ENCODE data around the gene OGA.
"Not testable (repeated sequence)": the region's sequence is repeated elsewhere in the genome, so short reads cannot be mapped to it uniquely, and the experiment has no call there.

The OGA gene

DNA sequence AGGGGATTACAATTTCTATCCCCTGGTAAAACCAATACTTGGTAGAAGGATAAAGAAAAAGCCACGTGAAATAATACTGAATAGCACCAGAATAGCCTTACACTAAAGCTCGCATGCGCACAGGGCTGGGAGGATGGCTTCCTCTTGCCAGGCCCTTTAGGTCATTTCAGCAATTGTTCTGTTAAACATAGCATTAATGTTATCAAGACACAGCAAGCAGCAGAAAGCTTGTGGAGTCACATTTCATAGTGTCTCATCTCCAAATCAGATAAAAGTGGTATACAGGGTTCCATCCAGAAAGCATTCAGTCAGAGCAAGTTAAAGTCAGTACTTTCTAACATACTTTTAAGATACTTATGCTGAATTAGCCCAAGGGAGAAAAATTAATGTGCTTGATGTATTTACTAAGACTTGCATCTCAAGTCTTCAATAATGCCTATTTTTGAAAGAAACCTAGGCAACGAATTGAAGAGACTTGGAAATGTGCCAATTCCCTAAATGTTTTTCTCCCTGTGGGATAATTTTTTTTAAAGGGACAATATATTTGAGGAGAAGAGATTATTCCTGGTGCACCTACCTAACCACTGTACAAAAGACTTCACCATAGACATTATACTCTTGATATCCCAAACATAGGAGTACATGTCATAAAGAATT lies 20.7 kb downstream of the OGA start:
- DNase-seq, result no peak

DNA sequence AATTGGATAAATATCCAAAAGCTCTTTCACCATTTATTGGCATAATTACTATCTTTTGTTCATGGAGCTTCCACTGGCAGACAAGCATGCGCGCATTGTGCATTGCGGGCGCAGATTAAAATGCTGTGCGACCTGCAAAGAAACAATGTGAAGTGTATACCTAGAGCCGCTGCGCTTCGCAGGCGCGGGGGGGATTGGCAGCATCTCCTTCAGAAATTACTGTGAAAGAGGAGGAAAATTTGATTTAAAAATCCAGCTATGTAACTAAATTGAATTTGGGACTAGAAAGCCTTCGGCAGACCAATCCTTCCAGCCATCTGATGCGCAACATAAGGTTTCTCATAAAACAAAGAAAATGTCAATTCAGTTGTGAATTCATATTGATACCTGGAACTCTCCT lies 24.7 kb downstream of the OGA start:
- no peak for DNase-seq

DNA sequence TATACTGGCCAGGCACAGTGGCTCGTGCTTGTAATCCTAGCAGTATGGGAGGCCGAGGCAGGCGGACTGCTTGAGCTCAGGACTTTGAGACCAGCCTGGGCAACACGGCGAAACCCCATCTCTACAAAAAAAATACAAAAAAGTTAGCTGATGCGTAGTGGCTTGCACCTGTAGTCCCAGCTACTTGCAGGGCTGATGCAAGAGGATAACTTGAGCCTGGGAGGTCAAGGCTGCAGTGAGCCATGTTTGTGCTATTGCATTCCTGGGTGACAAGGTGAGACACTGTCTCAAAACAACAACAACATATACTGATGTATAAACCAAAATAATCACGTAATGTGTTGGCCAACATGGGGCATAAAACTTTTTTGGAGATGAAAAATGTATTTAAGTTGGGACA lies 28.6 kb downstream of the OGA start:
- no peak for DNase-seq

DNA sequence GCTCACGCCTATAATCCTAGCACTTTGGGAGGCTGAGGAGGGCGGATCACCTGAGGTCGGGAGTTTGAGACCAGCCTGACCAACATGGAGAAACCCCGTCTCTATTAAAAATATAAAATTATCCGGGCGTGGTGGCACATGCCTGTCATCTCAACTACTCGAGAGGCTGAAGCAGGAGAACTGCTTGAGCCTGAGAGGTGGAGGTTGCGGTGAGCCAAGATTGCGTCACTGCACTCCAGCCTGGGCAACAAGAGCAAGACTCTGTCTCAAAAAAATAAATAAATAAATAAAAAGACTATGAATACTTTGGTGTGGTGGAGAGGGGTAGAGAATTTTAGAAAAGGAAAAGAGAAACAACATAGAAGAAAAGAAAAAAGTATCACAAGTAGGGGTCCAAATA lies 29.0 kb downstream of the OGA start:
- not testable (repeated sequence) for DNase-seq

DNA sequence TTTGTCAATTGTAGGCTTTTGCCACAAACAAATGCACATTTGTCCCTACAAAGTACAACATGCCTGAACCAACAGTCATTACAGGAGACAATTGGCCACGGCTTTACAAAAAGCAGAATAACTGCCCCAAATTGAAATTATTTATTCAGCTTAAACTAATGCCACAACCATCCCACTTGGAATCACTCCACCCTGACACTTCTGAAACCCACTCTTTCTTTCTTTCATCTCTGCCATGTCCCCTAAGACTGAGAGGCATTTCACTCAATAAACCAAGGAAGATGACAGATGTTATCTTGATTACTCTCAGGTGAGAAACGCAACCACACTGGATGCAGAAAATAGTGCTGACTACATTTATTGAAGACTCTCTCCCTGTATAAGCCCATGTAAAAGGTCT lies 32.4 kb downstream of the OGA start:
- no peak for DNase-seq

DNA sequence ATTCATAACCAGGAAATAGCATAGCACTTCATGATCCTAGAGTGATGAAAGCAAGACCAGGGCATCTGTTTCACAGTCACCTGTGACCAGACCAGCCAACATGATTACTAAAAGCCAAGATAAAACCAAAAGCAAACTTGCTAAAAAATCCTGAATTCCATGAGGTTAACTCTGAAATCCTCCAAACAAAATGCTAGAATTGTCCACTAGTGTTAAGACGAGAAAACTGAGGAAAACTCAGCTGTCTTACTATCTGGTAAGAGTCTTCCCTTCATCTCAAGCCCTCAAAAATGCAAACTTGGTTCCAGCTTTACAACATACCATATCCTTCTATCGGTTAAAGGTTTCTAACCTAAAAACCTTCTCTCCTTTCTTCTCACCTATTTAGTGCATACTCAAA lies 33.7 kb downstream of the OGA start:
- DNase-seq, result no peak

DNA sequence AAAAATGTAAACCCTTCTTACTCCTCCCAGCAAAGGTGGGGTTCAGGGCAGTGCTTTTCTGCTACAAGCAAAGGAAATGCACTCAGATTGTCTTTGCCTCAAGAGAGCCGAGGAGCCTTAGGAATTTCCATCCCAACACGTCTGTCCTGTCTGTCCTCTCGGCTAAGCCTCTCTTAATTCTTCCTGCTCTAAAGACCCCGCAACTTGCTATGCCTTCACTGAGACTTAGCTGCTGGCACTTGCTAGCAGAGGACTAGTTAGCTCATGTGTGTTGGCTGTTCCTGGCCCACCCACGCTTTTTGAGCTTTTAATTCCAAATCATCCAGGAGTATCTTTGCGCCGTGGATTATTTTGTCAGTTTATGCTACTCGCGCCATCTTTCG lies 34.5 kb downstream of the OGA start:
- no peak for DNase-seq

DNA sequence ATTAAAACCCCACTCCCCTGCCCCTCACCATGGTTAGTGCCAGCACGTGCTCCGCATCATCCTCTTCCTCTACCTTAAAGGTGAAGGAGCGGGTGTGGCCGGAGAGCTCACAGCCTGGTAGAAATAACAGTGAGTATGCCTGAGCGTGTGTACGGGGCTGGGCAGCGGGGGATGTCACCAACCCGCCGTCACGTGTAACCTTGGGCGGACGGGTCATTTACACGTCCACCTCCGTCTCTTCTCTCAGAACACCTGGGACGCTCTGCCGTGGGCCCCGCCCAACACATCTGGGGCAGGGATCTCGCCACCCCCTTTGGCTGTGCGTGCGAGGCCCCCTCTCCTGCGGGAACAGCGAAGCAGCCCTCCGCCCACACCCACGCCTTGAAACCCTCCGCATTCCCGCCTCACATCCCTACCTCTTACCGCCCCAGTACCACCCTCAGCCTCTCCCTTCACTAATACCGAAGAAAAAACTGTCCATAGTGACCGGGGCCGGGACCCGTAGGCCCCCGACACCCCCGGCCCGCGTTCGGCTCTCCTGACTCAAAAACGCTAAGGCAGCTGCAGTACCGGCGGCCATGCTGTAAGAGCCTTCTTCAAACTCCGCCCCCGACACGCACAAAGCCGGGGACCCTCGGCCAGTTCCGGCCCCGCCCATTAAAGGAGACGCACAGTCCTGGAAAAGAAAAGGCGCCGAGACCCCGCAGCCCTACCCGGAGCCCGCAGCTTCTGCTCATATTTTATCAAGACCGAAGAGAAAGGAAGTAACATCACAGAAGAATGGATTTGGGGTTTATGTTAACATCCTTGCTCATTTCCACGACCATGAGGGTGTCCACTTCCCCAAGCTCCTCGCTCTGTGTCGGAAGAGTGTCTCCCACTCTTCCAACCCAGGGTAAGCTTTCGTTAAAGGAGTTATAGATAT lies 35.2 kb downstream of the OGA start, which contains the start of gene NPM3:
Gene NPM3 (minus strand): TSS at position 636 of the 925 bp plus-strand sequence. CDS start 56 bp downstream, at position 580.
- peak in 12 of 14 donors; percentile 11 to 75 (median 45) for DNase-seq

DNA sequence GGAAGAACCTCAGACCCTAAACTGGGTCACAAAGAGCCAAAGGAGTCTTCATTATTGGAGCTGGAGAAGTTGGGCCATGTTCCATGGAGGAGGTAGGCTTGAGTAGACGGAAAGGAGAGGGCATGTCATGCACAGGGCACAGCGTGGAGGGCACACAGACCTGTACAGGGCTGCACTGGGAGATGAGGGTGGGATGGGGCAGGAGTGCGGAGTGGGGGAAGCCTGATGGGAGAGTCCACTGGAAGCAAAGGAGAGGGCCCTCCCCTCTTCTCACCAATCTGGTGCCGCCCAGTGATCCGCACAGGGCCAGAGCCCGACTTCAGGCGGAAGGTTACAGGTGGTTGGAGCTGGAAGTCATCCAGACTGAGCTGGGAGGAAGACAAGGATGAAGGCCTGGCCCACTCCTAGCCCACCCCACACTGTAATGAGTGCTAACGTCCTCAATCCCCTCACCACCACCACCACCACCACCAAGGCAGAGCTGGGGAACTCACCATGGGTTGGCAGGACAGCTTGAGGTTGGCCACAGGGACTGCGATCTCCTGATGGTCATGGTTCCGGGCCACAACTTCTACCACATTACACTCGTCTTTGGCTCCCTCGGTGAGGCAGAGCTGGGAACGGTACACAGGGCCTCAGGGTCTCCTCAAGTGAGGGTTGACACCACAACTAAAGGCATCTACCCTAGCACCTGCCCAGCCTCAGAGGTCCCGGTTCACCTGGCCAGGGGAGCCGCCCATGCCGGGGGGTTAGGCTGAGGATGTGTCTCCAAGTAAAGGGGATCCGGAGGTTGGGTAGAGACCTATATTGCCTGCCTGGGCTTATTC lies 36.0 kb downstream of the OGA start:
- no peak for DNase-seq

DNA sequence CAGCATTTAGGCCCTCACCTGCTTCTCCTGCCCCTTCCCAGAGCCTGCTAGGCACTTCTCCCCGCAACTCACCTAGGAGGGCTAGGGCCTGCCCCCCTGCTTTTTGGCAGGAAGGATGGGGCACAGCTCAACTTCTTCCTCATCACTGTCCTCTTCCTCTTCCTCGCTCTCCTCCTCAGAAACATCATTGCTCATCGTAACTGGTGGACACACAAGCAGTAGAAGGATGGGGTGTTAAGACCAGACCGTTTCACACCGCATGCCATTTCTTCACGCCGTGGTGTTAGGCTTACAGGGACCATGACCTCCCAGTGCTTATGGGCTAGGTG lies 36.6 kb downstream of the OGA start:
- DNase-seq, result no peak

DNA sequence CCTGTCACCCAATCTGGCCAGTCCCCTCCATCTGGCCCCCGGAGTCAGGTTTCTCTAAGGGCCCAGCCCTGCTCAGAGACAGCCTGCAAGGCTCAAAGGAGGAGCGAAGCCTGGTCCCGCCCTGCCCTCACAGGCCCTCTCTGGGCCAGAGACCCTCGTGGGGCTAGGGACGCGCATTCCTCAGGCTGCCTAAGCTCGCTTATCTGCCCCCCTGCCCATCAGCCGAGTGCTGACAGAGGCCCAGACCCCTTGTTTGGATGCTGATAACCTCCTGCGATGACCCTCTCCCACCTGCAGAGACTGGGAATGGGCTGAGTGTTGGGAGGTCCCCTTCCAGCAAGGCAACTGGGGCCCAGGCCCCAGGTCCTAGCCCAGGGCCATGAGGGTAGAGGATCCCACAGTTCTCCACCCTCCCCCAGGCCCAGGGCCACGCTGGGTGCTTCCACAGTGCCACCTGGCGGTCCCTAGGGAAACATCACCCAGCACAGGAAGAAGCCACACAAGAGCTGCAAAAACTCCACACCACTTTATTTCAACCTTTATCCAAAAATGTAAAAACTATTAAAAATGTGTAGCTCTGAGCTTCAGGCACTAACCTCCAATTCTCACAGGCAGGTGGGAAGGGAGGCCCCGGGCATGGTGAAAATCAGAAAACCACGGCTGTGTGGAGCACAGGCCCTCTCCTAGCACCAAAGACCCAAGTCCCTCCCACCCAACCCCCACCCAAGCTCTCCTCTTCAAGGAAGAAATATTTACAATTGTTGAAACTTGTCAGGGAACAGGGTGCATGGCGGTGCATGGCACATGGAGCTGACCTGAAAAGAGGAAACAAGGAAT lies 37.2 kb downstream of the OGA start:
- peak in 10 of 14 donors; percentile 6 to 63 (median 14) for DNase-seq

DNA sequence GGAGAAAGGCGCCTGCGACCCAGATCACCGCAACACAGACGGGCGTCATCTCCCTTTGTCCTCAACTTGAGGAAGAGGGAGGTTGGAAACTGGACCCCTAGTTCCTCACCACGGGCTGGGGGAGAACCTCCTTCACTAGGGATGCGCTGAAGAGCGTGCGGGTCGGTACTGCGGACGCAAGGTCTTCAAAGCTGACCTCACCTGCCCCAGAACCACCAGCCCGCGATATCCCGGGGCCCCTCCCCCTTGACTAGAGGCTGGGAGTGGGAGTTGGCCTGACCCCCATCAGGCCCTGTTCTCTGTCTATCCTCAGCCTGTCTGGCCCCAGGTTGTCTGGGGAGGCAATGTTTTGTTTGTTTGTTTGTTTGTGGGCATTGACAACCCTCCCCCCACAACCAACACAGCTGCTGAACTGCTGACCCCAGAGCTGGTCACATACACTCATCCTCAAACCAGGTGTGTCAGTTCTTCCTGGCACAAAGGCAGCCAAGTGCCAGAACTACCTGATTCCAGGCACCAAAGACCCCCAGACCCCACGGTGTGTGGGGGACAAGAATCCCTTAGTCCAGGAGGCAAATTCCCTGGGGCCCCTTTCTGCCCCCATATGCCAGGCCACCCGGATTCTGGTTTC lies 37.9 kb downstream of the OGA start:
- DNase-seq, result no peak

DNA sequence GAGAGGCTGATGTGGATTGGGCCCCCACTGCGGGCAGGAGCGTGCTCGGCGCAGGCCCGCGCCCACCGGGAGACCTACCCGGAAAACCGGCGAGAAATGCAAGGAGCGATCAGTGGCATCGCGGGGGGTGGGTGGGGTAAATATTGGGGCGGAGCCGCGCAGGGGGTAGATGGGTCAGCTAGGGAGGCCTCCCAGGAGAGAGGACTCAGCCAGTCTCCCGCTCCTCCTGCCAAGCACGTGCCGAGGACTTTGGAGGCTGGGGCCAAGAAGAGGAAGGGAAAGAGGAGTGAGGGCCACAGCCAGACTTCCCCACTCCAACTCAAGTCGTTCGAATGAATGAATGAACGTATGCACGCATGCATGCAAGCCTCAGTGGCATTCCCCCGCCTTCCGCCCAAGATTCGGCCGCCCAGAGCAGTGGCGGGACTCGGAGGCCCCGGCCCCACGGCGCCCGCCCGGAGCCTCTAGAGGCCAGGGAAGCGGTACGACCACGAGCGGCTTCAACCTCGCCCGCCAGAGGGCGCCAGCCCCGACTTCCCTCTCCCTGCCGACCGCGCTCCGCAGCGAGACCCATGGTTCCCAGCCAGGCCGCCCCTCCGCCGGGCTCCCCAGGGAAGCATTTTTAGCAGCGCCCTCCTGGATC lies 38.6 kb downstream of the OGA start:
- peak in 9 of 14 donors; percentile 19 to 75 (median 37) for DNase-seq

DNA sequence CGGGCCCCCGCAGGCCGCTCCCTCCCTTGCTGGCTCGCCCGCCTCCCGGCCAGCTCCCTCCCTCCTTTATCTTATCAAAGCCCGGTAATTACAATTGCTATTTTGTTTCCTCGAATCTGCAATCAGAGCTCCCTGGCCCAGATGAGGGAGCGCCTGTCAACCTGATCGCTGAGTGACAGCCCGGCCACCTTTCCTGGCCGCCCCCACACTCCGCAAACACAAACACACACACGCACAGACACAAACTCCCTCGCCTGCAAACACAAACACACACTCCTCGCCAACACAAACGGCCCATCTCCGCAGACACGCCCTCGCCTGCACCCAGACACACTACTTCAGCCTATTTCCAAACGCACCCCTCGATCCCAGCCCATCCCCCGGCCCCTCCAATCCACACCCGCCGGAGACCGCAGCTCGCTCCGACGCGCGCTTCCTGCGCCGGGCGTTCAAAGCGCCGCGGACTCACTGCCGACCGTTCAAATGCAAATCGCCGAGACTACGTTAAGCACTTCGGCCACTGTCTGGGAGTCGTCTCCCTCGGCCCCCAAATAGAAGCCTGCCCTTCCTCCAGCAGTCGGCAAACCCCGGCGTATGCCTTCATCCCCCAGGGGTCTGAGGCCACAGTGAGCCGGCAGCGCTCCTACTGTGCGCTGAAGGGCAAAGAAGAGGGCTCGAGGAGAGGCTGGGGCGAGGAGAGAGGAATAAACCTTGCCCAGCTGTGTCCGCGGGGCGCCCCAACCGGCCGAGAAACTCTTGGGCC lies 39.3 kb downstream of the OGA start:
- no peak for DNase-seq

DNA sequence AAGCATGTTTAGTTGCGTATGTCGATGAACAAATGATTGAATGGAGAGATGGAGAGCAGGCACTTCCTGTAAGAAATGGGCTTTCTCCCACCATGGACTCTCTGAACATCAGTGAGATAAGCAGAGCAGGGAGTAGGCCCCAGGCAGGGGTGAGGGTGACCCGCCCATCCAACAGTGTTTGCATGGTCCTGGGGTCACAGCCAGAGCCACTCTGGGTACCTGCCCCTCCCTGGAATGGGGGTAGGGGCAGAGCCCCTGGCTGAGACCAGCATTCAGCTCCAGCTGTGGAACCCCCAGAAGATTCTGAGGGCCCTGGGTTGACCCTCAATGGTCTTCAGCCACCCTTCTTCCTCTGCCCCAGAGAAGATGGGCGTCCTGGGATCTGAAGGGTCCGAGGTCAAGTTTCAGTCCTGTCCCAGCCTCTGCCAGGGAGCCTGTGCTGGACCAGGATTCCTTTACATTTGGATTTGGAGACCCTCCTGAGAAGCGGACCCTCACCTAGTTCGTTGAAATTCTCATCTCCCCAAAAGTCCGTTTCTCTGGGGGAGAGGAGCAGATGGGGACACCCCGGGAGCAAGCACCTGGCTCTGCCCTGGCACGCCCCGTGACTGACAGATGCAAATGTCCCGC lies 40.0 kb downstream of the OGA start:
- DNase-seq, result no peak

DNA sequence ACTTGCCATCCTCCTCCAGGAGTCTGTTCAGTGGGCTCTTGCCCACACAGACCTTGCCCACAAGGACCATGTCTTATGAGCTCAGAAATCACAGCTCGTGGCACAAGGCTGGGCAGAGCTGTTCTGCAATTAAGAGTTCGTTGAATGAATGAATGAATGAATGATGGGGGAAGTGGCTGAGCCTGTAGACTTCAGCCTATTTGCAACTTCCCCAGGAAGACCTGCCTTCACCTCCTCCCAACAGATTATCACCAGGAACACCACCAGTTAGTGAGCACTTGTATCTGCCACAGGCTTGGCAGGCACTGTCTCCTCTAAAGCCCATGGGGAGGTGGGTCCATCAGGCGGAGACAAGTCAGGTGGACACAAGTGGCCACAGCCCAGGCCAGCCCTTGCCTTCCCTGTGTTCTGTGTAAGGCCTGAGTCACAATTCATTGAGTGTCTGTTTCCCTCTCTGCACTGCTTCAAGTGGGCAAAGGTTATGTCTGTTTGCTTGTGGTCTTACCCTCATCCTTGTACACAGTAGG lies 40.6 kb downstream of the OGA start:
- no peak for DNase-seq

DNA sequence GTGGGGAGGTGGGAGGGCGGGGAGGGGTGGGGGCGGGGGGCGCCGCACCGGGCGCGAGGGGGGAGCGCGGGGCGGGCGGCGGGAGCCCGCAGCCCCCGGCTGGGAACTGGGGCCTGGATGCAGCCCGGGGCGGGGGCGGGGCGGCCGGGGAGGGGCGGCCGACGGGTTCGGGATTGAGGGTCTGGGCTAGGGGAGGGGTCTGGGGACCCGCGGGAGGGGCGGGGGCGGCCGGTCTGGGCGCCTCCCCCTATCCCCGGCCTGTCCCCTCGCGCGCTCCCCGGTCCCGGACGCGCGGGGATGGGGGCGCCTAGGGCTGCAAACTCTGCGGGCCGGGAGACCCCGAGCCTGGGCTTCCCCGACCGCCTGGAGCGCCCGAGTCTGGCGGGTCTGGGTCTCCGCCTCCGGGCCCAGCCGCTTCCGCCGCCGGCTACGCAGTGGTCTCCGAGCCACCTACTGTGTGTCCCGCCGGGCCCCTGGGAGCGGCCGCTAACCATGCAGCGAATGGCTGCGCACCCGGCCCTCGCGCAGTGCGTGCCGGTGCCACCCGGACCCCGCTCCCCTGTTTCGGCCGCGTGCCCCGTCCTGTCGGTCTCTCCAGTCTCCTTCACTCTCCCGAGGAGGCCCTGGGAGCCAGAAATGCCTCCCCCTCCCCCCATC lies 42.0 kb downstream of the OGA start:
- no peak for DNase-seq

DNA sequence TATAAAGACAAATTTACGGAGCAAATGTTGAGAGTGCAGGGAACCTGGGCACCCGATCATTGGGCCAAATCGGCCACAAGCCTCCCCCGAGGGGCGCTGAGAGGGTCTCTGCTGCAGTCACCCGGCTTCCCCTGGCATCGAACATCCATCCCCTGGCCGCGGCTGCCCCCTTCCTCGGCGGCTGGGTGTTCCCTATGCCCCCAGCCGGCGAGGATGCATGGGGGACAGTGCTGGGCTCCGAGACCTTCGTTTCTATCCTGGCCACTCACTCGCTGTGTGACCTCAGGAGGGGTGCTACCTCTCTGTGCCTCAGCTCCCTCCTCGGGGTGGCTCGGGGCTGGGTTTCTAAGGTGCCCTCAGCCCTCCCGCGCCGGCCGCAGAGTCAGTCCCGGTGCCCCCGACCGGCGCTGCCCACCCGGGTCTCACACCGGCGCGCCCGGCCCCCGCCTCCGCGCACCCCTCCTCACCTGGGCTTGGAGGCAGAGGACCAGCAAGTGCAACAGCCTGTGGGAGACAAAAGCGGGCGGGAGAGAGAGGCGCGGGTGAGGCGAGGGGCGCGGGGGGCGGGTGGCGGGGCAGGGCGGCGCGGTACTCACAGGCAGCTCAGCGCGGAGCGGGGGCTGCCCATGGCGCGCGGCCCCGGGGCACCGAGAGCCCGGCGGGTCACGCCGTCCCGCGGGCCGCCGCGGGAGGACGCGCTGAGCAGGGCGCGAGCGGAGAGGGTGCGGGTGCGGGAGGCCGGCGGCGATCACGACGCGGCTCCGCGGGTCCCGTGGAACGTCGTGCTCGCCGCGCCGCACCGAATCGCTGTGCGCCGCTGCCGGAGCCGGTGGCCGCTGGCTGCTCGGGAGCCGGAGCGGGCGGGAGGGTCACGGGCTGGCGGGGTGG lies 42.7 kb downstream of the OGA start, which contains the start of gene FGF8:
Gene FGF8 (minus strand): TSS at position 842 of the 888 bp plus-strand sequence. CDS start 214 bp downstream, at position 628.
- DNase-seq, result no peak

Data from C1 segment of cervical spinal cord (tissue), 14 donors.